Stimulated activated CD8-positive, alpha-beta memory T cell treated with anti-CD3 and anti-CD28 coated beads, Interleukin-15, amount 100 ng/mL, for 24 hours (primary cell): ENCODE data around the gene TSC22D1.
"Not testable (repeated sequence)": the region's sequence is repeated elsewhere in the genome, so short reads cannot be mapped to it uniquely, and the experiment has no call there.

ENCODE experiments used
- DNase-seq: peaks from one replicate; pipeline ENCODE4 v3.0.0-alpha.2; 2020; ENCODE audit warnings: low read depth

The TSC22D1 gene

GRCh38 chr13:44573071-44573470 is 3.1 kb downstream of the TSC22D1 start:
- DNase-seq: no peak

- DNase-seq: no peak
Observed at GRCh38 chr13:44566601-44567000, 9.5 kb downstream of the TSC22D1 start.

- DNase-seq: no peak
Observed at GRCh38 chr13:44565881-44566280, 10.2 kb downstream of the TSC22D1 start.

GRCh38 chr13:44564936-44565335 is 11.2 kb downstream of the TSC22D1 start:
- DNase-seq: no peak

- DNase-seq: not testable (repeated sequence)
Observed at GRCh38 chr13:44562853-44563252, 13.3 kb downstream of the TSC22D1 start.

GRCh38 chr13:44561351-44561750 is 14.8 kb downstream of the TSC22D1 start:
- DNase-seq: no peak

GRCh38 chr13:44557986-44558385 is 18.1 kb downstream of the TSC22D1 start:
- no peak for DNase-seq

- DNase-seq: no peak
Observed at GRCh38 chr13:44555207-44555606, 20.9 kb downstream of the TSC22D1 start.

- no peak for DNase-seq
Observed at GRCh38 chr13:44549476-44549875, 26.7 kb downstream of the TSC22D1 start.

- DNase-seq: no peak
Observed at GRCh38 chr13:44546164-44546563, 30.0 kb downstream of the TSC22D1 start.

- no peak for DNase-seq
Observed at GRCh38 chr13:44543369-44543768, 32.8 kb downstream of the TSC22D1 start.

GRCh38 chr13:44542361-44542760 is 33.8 kb downstream of the TSC22D1 start:
- no peak for DNase-seq

- DNase-seq: no peak
Observed at GRCh38 chr13:44541601-44542000, 34.5 kb downstream of the TSC22D1 start.

GRCh38 chr13:44540761-44541434 is 35.2 kb downstream of the TSC22D1 start:
- no peak for DNase-seq

- no peak for DNase-seq
Observed at GRCh38 chr13:44537248-44537647, 38.9 kb downstream of the TSC22D1 start.

GRCh38 chr13:44523146-44524015 is 52.7 kb downstream of the TSC22D1 start:
- no peak for DNase-seq

- no peak for DNase-seq
Observed at GRCh38 chr13:44519642-44520041, 56.5 kb downstream of the TSC22D1 start.

GRCh38 chr13:44516771-44517170 is 59.4 kb downstream of the TSC22D1 start:
- no peak for DNase-seq

- no peak for DNase-seq
Observed at GRCh38 chr13:44514278-44514677, 61.9 kb downstream of the TSC22D1 start.

- DNase-seq: not testable (repeated sequence)
Observed at GRCh38 chr13:44509853-44510252, 66.3 kb downstream of the TSC22D1 start.

GRCh38 chr13:44508562-44509077 is 67.5 kb downstream of the TSC22D1 start:
- no peak for DNase-seq

- DNase-seq: no peak
Observed at GRCh38 chr13:44507639-44508038, 68.5 kb downstream of the TSC22D1 start.

GRCh38 chr13:44506719-44507118 is 69.4 kb downstream of the TSC22D1 start:
- no peak for DNase-seq
